Smooth muscle cell of the pulmonary artery (primary cell): ENCODE results near the gene EOLA2. TPM values are rescaled to one million over a fixed set of nuclear protein-coding genes. Genes with fewer than 3 reads are reported as not detected.

ENCODE experiments used
- total RNA-seq: library from RNA; depleted of rRNA; stranded (reverse); fragments of >200 nt; gene quantifications from 2 replicates; pipeline ENCODE4 v1.2.3, GENCODE V29; 2014

The EOLA2 gene
- total RNA-seq, result 19.0 and 22.9 TPM in 2 replicates

GRCh38 chrX:149938427-149938880, at the start of gene EOLA2:
TSS of gene EOLA2 (minus strand) at chrX:149938491. CDS start at chrX:149933874, 4,617 bp downstream.

GRCh38 chrX:149929400-149929799, 8.9 kb downstream of the EOLA2 start, which contains the start of gene HSFX4:
TSS of gene HSFX4 (plus strand) at chrX:149929573. CDS start at chrX:149929645, 72 bp downstream.

Other genes with a start within 250 kb of the EOLA2 start
- not detected in 2 replicates for gene MAGEA11, start 226.4 kb downstream of the EOLA2 start, total RNA-seq
- gene HSFX1, start 164.4 kb downstream of the EOLA2 start, total RNA-seq, result 1.1 and 1.7 TPM in 2 replicates
- not detected in 2 replicates for gene MAGEA9, start 156.6 kb downstream of the EOLA2 start, total RNA-seq
- not detected in 2 replicates for gene MAGEA8, start 57.3 kb downstream of the EOLA2 start, total RNA-seq
- gene HSFX4, start 8.9 kb downstream of the EOLA2 start, total RNA-seq, result not detected in 2 replicates